Activated T-cell treated with anti-CD3 and anti-CD28 coated beads for 24 hours (primary cell): ENCODE measurements around the gene AP3M1.
"Not testable (repeated sequence)": the region's sequence is repeated elsewhere in the genome, so short reads cannot be mapped to it uniquely, and the experiment has no call there.

Experiments used
- DNase-seq: peaks from one replicate; pipeline ENCODE4 v3.0.0-alpha.2; 2020; ENCODE audit warnings: low read depth

Gene AP3M1

DNA sequence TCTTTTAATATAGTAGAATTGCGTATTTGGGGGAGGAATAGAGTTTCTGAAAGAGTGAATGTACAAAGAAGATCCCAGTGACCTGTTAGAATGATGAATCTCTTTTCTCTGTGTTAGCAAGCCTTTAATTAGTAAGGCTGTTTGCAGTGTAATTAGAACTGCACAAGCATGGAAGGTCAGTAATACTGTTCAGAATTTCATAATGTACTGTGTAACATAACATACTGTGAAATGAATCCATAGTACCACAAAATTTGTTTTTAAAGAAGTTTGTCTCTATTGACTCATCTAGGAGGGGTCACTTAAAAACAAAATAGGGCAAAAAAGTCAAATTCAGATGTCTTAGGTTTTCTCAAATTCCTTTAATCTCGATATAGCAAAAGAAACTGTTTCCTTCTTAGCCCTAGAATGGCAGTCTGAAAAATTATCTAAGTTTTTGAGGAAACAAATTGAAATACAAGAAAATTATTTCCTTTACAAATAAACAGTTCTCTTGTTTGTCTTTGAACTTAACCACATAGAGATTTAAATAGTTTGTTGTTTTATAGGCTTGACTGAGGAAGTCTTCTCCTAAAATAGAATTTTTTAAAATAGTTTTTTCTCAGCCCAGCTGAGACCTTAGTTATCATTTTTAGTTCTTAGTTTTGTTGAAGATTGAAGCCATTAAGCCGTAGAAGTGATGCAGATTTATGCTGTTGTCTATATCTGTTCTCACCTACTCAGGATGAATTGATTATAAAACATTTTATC lies 12.9 kb upstream of the AP3M1 start:
- no peak for DNase-seq

GRCh38 chr10:74160013-74160412 lies 9.4 kb upstream of the AP3M1 start:
- DNase-seq: no peak

DNA sequence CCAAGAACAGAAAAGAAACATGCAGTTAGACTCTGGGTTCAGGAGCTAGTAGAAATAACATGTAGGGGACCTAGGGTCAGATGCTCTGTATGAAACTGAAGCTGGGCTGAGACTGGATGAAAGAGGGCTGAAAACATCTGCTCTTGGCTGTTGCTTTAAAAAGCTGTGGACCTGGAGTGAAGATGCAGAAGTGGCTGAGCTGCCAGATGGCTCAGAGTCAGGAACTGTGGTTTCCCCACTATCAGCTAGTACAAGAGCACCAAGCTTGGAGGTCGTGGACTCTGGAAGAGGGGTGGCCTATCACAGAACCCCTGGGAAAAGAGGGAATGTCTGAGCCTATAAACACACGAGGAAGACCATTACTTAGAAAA lies 6.3 kb upstream of the AP3M1 start:
- DNase-seq: no peak

DNA sequence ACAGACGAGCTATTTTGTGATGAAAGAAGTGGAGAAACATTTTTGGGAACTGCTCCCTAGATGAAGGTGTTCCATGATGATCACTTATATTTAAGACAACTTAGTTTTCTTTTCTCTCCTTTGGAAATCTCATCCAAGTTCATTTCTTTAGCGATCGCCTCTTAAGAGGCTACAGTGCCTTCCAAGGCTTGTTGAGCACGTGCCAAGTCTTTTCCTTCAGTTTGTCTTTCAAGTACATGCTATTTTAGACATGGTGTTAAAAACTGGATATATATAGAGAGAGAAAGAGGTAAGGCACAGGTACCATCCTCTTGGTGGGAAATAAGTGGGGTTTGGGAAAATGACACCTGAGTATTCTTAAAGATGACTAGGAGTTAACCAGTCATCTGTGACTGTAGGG lies 3.0 kb upstream of the AP3M1 start:
- no peak for DNase-seq

DNA sequence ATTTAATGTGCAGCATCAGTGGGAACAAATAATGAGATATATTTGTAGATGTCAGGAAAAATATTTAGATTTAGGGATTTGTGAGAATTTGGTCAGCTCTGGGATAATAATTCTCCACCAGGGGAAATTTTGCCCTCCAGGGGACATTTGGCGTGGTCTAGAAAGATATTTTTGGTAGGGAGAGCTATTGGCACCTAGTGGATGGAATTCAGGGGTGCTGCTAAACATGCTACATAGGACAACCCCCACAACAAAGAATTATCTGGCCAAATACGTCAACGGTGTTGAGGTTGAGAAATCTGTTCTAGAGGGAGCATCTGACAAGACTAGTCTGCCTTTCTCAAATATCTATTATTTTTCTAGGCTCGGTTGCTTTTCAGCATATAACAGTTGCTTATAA lies 2.5 kb upstream of the AP3M1 start:
- DNase-seq: no peak

DNA sequence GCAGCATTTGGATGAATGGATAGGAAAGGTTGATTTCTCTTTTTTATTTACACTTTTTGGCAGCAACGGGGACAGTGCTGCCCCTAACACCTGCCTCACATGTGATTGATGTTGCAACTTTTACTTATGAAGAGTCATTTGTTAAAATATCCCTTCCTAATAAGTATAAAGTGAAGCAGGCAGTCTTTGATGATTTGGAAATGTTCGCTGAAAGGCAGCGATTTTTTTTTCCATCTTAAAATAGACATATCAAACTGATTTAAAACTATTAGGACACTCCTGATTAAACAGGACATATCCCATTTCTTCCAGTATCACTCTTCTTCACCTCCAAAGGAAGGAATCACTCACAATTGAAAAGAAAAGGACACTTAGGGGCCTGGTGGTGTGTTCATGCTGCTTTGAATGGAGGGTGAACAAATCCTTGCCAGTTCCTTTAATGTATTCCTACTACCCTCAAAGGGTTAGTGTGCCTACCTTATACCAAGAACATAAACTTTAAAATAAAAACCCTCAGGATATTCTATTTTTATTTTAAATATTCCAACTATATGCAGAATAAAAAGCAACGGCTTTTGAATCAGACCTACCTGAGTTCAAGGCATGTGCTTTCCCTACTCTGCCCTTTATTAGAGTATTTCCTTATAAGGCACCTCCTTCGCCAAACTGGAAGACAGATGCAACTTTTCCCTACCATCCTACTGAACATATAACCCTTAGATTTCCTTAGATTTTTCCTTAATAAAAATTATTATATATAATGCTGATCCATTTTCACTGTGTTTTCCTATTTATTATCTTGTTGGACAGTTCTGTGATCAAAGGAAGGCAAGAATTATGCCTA lies 1.5 kb upstream of the AP3M1 start:
- DNase-seq: no peak

- peak; percentile 99 for DNase-seq
These were observed 606 bp upstream of the AP3M1 start, which contains the start of gene ADK for GRCh38 chr10:74150990-74151878. TSS of gene ADK (plus strand) at chr10:74151221. CDS start at chr10:74151279, 58 bp downstream.

DNA sequence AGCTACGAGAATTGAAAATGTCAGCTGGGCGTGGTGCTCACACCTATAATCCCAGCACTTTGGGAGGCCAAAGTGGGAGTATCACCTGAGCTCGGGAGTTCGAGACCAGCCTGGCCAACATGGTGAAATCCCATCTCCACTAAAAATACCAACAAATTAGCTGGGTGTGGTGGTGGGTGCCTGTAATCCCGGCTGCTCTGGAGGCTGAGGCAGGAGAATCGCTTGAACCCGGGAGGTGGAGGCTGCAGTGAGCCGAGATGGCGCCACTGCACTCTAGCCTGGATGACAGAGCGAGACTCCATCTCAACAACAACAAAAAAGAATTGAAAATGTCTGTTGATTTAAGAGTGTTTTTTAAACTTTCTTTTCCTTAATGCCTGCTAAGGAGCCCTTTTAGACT lies 3.6 kb downstream of the AP3M1 start:
- not testable (repeated sequence) for DNase-seq

DNA sequence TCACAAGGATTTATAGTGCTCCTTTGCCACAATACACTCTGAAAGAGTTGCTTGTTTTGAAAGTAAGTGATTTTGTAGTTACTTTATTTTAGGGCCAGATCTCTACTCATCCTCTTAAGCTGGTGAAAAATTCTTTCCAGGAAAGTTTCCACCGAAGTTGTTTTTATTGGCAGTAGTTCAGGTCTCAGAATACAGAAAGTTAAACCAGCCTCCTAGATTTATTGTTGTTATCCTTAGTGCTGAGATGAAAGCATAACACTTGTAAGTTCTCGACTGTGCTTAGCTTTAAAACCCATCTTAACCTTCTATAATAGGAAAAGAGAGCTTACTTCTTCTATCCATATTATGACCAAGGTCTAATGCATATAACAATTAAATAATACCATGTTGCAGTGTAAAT lies 5.5 kb downstream of the AP3M1 start:
- no peak for DNase-seq

- DNase-seq: no peak
These were observed 10.1 kb downstream of the AP3M1 start for GRCh38 chr10:74140553-74140952.

DNA sequence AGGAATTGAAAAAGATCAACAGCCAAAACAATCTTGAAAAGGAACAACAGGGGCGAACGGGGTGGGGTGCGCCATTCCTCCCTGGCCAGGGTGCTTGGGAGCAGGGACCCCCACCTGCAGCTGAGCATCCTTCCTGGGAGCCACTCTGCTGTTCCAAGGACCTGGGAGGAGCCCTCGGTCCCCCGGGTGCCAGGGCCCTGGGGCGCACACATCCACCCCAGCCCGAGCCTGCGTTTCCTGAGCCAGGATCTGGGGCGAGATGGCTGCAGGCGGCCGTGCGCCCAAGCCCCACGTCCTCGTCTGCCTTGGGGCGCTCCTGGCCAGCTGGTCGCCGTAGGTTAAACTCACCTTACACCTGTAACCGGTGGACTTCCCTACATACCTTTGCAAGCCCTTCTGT lies 10.6 kb downstream of the AP3M1 start:
- DNase-seq: no peak

- DNase-seq: not testable (repeated sequence)
These were observed 12.0 kb downstream of the AP3M1 start for GRCh38 chr10:74138596-74138995.

GRCh38 chr10:74137992-74138391 lies 12.6 kb downstream of the AP3M1 start:
- no peak for DNase-seq

- DNase-seq: no peak
These were observed 15.2 kb downstream of the AP3M1 start for GRCh38 chr10:74135452-74135851.

DNA sequence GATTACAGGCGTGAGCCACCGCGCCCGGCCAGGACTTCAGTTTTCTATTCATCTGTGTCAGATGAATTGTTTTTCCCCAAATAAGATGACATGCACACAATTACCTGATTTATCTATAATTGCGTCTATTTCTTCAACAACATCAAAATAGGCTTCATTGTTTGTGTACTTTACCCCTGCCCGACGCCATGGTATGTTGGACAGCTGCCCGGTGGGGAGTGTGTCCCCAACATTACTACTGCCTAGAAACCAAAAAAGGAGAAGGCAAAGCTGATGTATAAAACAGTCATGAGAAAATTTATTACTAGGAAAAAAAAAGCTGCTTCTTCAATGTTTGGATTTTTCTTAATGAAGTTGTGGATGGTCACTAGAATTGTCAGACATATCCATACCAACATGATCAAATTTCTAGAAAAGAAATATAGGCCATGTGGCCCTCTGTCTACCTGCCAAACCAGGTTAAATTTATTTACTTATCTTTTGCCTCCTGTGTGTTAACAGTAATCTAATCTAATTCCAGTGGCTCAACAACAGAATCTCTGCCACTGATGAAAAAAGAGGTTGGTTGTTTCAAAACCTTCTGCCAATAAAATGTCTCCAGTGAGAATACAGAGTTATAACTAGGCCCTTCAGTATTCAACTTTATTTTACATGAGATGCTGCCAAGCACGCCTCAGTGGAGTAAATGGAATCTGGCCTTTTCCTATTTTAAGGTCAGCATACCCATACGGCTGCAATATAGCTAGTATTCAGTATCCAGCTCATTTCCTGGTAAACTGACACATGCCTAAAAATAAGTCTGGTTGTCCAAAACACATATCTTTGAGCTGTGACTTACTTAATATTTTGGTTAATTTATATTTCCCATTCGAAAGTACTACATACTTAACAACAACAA lies 16.5 kb downstream of the AP3M1 start:
- no peak for DNase-seq

DNA sequence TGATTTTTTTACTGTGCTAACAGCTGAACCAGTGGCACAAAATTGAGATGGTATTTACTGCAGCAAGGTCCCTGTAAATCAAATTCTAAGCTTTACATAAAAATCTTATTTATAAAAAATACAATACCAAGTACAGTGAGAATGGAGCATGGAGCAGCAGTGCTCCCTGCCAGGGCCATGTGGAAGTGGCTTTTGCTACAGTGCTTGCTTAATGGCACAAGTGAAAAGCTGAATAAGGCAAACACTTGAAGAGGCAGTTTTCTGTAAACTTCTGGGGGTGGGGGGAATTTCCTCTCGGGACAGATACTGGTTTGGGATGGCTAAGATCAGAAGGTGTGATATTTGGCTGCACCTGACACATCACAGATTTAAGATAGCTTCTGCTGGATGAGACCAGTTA lies 27.5 kb downstream of the AP3M1 start:
- no peak for DNase-seq

- no peak for DNase-seq
These were observed 28.6 kb downstream of the AP3M1 start for GRCh38 chr10:74122060-74122459.

- DNase-seq: no peak
These were observed 29.3 kb downstream of the AP3M1 start for GRCh38 chr10:74121368-74121767.

- no peak for DNase-seq
These were observed 29.7 kb downstream of the AP3M1 start for GRCh38 chr10:74120911-74121310.

DNA sequence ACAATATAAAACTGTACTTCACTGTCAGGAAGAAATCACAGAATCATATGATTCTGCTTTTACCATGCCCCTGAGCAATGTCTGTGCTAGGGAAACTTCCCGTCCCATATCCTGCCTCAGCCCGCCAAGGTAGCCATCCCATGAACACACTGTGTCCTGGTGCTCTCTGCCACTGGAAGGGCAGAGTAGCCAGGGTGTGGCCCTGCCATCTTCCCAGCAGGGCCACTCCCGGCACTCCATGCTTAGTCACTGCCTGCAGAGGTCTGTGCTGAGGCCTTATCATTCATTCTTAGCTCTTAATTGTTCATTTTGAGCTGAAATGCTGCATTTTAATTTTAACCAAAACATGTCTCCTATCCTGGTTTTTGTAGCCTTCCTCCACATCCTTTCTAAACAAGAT lies 31.8 kb downstream of the AP3M1 start:
- no peak for DNase-seq

DNA sequence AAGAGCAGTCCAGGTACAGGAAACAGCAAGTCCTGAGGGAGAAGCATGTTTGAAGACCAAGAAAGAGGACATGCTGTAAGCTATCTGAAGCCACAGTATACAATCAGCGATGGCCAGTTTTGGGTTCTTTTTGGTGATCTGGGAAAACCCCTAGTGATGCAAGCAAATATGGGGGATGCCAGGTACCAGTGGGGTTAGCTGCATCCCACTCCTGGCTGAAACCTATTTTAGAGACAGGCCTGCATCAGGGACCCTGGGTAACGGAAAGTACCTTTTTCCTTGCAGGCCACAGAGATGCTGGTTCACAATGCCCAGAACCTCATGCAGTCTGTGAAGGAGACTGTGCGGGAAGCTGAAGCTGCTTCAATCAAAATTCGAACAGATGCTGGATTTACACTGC lies 32.9 kb downstream of the AP3M1 start:
- DNase-seq: no peak
